Measurements from ENCODE around the gene ALKAL2.

ALKAL2 gene

GRCh38 chr2:281381-281780 lies 6.5 kb downstream of the ALKAL2 start:
- no peak for TF ChIP-seq CTCF (IDR thresholded peaks at IDR 0.05)

GRCh38 chr2:280650-281110 lies 7.2 kb downstream of the ALKAL2 start:
- no peak for TF ChIP-seq CTCF (IDR thresholded peaks at IDR 0.05)

- no peak for TF ChIP-seq CTCF (IDR thresholded peaks at IDR 0.05)
These were observed 7.8 kb downstream of the ALKAL2 start for GRCh38 chr2:279956-280649.

GRCh38 chr2:279366-279765 lies 8.5 kb downstream of the ALKAL2 start:
- no peak for TF ChIP-seq CTCF (IDR thresholded peaks at IDR 0.05)

GRCh38 chr2:278927-279320 lies 9.0 kb downstream of the ALKAL2 start:
- no peak for TF ChIP-seq CTCF (IDR thresholded peaks at IDR 0.05)

GRCh38 chr2:278312-278926 lies 9.5 kb downstream of the ALKAL2 start:
- no peak for TF ChIP-seq CTCF (IDR thresholded peaks at IDR 0.05)

- TF ChIP-seq CTCF (IDR thresholded peaks at IDR 0.05), result no peak
These were observed 12.4 kb downstream of the ALKAL2 start for GRCh38 chr2:275466-275865.

Data from LNCAP (cell line).